ENCODE data around the gene FAM13A. TPM values are rescaled to one million over a fixed set of nuclear protein-coding genes. Genes with fewer than 3 reads are reported as not detected.

FAM13A gene
- total and polyA plus RNA-seq, 9 of the 15 experiments (the other 6 are each of a cell fraction or from before 2014, with no cell fraction given), result 11.3 to 23.3 (median 14.7) TPM

DNA sequence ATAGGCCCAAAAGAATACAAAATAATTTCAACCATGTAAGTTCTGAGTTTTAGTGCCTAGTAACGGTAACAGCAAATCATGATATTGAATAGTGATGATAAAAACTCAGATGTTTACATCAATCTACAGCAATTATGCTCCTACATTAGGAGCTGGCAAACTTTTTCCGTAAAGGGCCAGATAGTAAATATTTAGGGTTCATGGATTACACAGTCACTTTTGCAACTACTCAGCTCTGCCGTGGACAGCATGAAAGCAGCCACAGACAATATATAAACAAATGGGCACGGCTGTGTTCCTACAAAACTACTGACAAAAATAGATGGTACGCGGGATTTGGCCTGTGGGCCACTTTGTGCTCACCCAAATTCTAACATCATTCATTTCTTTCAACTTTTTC lies 191.5 kb downstream of the FAM13A start:
- TF ChIP-seq, protein P1, sequence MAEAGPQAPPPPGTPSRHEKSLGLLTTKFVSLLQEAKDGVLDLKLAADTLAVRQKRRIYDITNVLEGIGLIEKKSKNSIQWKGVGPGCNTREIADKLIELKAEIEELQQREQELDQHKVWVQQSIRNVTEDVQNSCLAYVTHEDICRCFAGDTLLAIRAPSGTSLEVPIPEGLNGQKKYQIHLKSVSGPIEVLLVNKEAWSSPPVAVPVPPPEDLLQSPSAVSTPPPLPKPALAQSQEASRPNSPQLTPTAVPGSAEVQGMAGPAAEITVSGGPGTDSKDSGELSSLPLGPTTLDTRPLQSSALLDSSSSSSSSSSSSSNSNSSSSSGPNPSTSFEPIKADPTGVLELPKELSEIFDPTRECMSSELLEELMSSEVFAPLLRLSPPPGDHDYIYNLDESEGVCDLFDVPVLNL (CRISPR knock-in tag; IDR thresholded peaks at IDR 0.05; ENCODE audit: low read depth), result no peak
- no peak for TF ChIP-seq RBM17 (IDR thresholded peaks at IDR 0.05; ENCODE audit: borderline replicate concordance, low read depth, low read length)
- no peak for TF ChIP-seq ZNF384 (IDR thresholded peaks at IDR 0.05; ENCODE audit: low read depth, low read length)
- TF ChIP-seq, protein P2, sequence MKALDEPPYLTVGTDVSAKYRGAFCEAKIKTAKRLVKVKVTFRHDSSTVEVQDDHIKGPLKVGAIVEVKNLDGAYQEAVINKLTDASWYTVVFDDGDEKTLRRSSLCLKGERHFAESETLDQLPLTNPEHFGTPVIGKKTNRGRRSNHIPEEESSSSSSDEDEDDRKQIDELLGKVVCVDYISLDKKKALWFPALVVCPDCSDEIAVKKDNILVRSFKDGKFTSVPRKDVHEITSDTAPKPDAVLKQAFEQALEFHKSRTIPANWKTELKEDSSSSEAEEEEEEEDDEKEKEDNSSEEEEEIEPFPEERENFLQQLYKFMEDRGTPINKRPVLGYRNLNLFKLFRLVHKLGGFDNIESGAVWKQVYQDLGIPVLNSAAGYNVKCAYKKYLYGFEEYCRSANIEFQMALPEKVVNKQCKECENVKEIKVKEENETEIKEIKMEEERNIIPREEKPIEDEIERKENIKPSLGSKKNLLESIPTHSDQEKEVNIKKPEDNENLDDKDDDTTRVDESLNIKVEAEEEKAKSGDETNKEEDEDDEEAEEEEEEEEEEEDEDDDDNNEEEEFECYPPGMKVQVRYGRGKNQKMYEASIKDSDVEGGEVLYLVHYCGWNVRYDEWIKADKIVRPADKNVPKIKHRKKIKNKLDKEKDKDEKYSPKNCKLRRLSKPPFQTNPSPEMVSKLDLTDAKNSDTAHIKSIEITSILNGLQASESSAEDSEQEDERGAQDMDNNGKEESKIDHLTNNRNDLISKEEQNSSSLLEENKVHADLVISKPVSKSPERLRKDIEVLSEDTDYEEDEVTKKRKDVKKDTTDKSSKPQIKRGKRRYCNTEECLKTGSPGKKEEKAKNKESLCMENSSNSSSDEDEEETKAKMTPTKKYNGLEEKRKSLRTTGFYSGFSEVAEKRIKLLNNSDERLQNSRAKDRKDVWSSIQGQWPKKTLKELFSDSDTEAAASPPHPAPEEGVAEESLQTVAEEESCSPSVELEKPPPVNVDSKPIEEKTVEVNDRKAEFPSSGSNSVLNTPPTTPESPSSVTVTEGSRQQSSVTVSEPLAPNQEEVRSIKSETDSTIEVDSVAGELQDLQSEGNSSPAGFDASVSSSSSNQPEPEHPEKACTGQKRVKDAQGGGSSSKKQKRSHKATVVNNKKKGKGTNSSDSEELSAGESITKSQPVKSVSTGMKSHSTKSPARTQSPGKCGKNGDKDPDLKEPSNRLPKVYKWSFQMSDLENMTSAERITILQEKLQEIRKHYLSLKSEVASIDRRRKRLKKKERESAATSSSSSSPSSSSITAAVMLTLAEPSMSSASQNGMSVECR (CRISPR knock-in tag; IDR thresholded peaks at IDR 0.05), result no peak
- no peak for TF ChIP-seq HOXB6 (CRISPR knock-in tag; IDR thresholded peaks at IDR 0.05; ENCODE audit: borderline replicate concordance)
- TF ChIP-seq ZNF830 (CRISPR knock-in tag; IDR thresholded peaks at IDR 0.05), result no peak

More for the DNA sequence above, 191.5 kb downstream of the FAM13A start:
- intact Hi-C loops (cut with micrococcal nuclease), result no loop called here
- no peak overlapping the region for H3K27ac ChIP-seq (ENCODE audit: extremely low read depth, low read depth, low read length)
- H3K9me1 ChIP-seq (ENCODE audit: control insufficient read depth, insufficient read depth, low read length), result no peaks in the 10 kb centered on the region
- no peak overlapping the region for H3K4me2 ChIP-seq (ENCODE audit: insufficient read depth, low read length)
- DNase-seq (ENCODE audit: extremely low read depth in 1 of 4, low spot score in 3 of 4) (no peak), FAIRE-seq (no peak), ATAC-seq (no peak)
- no peak overlapping the region for H3K4me3 ChIP-seq
- no peaks in the 10 kb centered on the region for H3K36me3 ChIP-seq (ENCODE audit: control insufficient read depth, insufficient read depth, low read length)
- H3K9me3 ChIP-seq (replicated peaks; ENCODE audit: control insufficient read depth, insufficient read depth, low read depth, low read length), result no peaks in the 10 kb centered on the region
- H4K20me1 ChIP-seq (replicated peaks; ENCODE audit: control insufficient read depth, insufficient read depth, low read length), result no peaks in the 10 kb centered on the region
- no TSS peak for BruUV-seq (replicated peaks)
- no peak overlapping the region for H2AFZ ChIP-seq (ENCODE audit: low read depth, low read length)
- H3K4me1 ChIP-seq (replicated peaks in 1 of 2; ENCODE audit: control insufficient read depth in 2 of 2, insufficient read depth in 2 of 2, low read length in 2 of 2), result no peaks in the 10 kb centered on the region; a peak in 1 of 5 replicates
- in situ Hi-C loops (cut with MboI), result no loop called here
- H3K79me2 ChIP-seq (ENCODE audit: control insufficient read depth, insufficient read depth, low read length), result no peaks in the 10 kb centered on the region
- H3K9ac ChIP-seq (ENCODE audit: insufficient read depth in 1 of 2, low read depth in 2 of 2, low read length in 2 of 2), result no peak overlapping the region
- no peaks in the 10 kb centered on the region for H3K27me3 ChIP-seq (ENCODE audit: control insufficient read depth in 2 of 2, insufficient read depth in 2 of 2, low read length in 2 of 2)
- WGBS (ENCODE audit: insufficient coverage, low coverage, missing lambda C conversion rate), result 95% methylated on average over 6 of the region's 6 CpGs
- ChIA-PET CTCF (ENCODE audit: low intra/inter-chr PET ratio) (no interaction called here), POLR2A (no interaction called here)

All from K562 (cell line).